ENCODE measurements around the gene STIM2.

Gene STIM2

DNA sequence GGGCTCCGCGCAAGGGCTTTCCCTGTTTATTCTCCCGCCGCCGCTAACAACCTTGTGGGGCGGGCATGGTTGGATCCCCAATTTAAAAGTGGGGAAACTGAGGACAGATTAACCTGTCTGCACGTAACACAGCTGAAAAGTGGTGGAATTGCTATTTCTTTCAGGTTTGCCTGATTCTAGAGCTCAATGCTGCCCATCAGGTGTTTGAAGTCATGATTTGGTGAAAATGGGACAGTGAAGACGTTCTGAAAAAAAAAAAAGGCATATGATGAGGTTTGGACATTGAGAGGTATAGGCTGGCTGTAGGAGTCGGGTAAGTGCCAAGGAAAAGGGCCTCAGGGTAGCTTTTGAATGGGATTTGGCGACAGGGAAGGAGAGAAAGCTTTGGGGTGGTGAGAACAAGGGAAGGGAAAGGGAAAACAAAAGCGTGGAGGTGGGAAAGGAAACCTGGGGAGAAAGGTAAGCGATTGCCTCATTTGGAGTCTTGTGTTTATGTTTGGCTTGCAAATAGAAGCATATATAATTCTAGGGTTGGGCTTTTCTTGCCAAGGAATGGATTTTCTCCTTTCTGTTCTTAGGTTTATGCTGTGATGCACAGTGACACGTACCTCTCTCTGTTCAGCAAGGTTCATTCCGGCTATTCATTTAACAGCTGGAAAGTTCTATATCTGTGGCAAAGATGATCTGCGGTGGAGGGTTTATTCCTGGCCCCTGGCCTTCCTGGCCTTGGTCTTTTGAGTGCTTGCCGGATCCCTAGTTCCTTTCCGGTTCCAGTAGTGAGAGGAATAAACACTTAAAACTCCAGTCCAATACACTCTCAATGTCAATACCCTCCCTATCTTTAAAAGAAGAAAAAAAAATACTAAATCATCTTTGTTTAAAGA is 2.4 kb upstream of the STIM2 start:
- peak overlapping the region; percentile 93 for H3K4me3 ChIP-seq (ENCODE audit: low read depth, low read length, poor library complexity, severe bottlenecking)
- H3K9me2 ChIP-seq (ENCODE audit: low read depth, low read length) = no peaks in the 10 kb centered on the region
- H3K9me3 ChIP-seq (ENCODE audit: low read length) = no peaks in the 10 kb centered on the region
- H3K9ac ChIP-seq (ENCODE audit: low read length) = peak overlapping the region; percentile 98
- H3K4me2 ChIP-seq (ENCODE audit: low read length) = peak overlapping the region; percentile 94
- H3K36me3 ChIP-seq (ENCODE audit: insufficient read depth, low read length) = no peaks in the 10 kb centered on the region
- no peaks in the 10 kb centered on the region for H3K27me3 ChIP-seq (ENCODE audit: insufficient read depth, low read length)
- no peak for TF ChIP-seq EZH2 (IDR thresholded peaks at IDR 0.05; ENCODE audit: borderline replicate concordance, low read length)
- TF ChIP-seq, protein P1, sequence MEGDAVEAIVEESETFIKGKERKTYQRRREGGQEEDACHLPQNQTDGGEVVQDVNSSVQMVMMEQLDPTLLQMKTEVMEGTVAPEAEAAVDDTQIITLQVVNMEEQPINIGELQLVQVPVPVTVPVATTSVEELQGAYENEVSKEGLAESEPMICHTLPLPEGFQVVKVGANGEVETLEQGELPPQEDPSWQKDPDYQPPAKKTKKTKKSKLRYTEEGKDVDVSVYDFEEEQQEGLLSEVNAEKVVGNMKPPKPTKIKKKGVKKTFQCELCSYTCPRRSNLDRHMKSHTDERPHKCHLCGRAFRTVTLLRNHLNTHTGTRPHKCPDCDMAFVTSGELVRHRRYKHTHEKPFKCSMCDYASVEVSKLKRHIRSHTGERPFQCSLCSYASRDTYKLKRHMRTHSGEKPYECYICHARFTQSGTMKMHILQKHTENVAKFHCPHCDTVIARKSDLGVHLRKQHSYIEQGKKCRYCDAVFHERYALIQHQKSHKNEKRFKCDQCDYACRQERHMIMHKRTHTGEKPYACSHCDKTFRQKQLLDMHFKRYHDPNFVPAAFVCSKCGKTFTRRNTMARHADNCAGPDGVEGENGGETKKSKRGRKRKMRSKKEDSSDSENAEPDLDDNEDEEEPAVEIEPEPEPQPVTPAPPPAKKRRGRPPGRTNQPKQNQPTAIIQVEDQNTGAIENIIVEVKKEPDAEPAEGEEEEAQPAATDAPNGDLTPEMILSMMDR (IDR thresholded peaks at IDR 0.05; ENCODE audit: low read length) = no peak
- H3F3A ChIP-seq (ENCODE audit: insufficient read depth, low read length) = no peaks in the 10 kb centered on the region
- peak overlapping the region; percentile 92 for H3K27ac ChIP-seq (ENCODE audit: low read depth, low read length, poor library complexity, severe bottlenecking)
- no peaks in the 10 kb centered on the region for H4K20me1 ChIP-seq (ENCODE audit: insufficient read depth, low read length)
- peaks cover 19% of the 10 kb centered on the region for H3K4me1 ChIP-seq (ENCODE audit: insufficient read depth, low read length, severe bottlenecking)
- peaks cover 20% of the 10 kb centered on the region for H3K79me2 ChIP-seq (ENCODE audit: insufficient read depth, low read length)
- H2AFZ ChIP-seq (ENCODE audit: low read length) = no peak overlapping the region

DNA sequence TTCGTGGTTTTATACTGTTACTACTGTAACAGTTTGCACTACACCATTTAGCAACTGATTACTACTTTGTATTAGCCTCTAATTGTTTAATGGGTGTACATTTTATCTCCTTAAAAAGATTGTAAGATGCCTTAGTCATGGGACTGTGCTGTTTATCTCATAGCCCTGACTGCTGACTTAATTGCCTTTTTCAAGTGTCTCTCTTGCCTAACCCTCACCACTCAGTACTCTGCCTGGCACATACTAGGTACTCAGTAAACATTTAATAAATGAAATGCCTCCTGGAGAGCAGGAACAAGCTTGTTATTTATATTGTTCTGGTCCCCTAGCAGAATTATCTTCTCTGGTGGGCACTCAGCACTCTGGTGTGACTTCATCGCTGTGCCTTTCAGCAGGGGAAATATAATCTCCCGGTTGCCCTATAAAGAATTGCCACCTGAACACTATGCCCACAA is 1.7 kb upstream of the STIM2 start:
- Histone ChIP-seq H3K9ac (ENCODE audit: low read length) (peak overlapping the region; percentile 98), H3K79me2 (ENCODE audit: insufficient read depth, low read length) (peaks cover 27% of the 10 kb centered on the region), H3K4me1 (ENCODE audit: insufficient read depth, low read length, severe bottlenecking) (peaks cover 26% of the 10 kb centered on the region), H3K27me3 (ENCODE audit: insufficient read depth, low read length) (no peaks in the 10 kb centered on the region), H3K9me2 (ENCODE audit: low read depth, low read length) (no peaks in the 10 kb centered on the region), H2AFZ (ENCODE audit: low read length) (no peak overlapping the region), H3K27ac (ENCODE audit: low read depth, low read length, poor library complexity, severe bottlenecking) (peak overlapping the region; percentile 92), H3K9me3 (ENCODE audit: low read length) (no peaks in the 10 kb centered on the region), H3K36me3 (ENCODE audit: insufficient read depth, low read length) (no peaks in the 10 kb centered on the region), H3K4me2 (ENCODE audit: low read length) (peak overlapping the region; percentile 94), H3K4me3 (ENCODE audit: low read depth, low read length, poor library complexity, severe bottlenecking) (peak overlapping the region; percentile 93), H3F3A (ENCODE audit: insufficient read depth, low read length) (no peaks in the 10 kb centered on the region), H4K20me1 (ENCODE audit: insufficient read depth, low read length) (no peaks in the 10 kb centered on the region)
- TF ChIP-seq, protein P1 (IDR thresholded peaks at IDR 0.05; ENCODE audit: low read length) = no peak
- TF ChIP-seq EZH2 (IDR thresholded peaks at IDR 0.05; ENCODE audit: borderline replicate concordance, low read length) = no peak

DNA sequence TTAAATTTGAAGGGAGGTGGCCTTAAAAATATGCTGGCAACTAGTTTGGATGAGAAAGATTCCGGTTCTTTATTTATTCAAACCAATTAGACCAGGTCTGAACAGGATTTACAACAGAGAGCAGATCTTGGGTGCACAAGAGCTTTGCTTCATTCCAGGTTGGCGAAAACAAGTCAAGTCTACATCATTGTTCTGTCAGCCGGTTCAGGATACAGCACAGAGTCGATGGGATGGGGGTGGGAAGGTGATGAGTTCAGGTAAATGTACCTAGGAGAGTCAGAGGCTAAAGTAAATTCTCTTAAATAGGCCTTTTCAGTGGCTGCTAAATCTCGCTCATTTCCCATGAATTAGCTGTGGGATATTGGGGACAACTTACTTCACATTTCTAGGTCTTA is 882 bp upstream of the STIM2 start:
- Histone ChIP-seq H2AFZ (ENCODE audit: low read length) (no peak overlapping the region), H3K4me2 (ENCODE audit: low read length) (peak overlapping the region; percentile 94), H3K4me1 (ENCODE audit: insufficient read depth, low read length, severe bottlenecking) (peaks cover 34% of the 10 kb centered on the region), H3K4me3 (ENCODE audit: low read depth, low read length, poor library complexity, severe bottlenecking) (peak overlapping the region; percentile 93), H3F3A (ENCODE audit: insufficient read depth, low read length) (no peaks in the 10 kb centered on the region), H3K27ac (ENCODE audit: low read depth, low read length, poor library complexity, severe bottlenecking) (peak overlapping the region; percentile 92), H3K9me3 (ENCODE audit: low read length) (no peaks in the 10 kb centered on the region), H3K79me2 (ENCODE audit: insufficient read depth, low read length) (peaks cover 34% of the 10 kb centered on the region), H3K27me3 (ENCODE audit: insufficient read depth, low read length) (no peaks in the 10 kb centered on the region), H3K9me2 (ENCODE audit: low read depth, low read length) (no peaks in the 10 kb centered on the region), H3K9ac (ENCODE audit: low read length) (peak overlapping the region; percentile 98), H3K36me3 (ENCODE audit: insufficient read depth, low read length) (no peaks in the 10 kb centered on the region), H4K20me1 (ENCODE audit: insufficient read depth, low read length) (no peaks in the 10 kb centered on the region)
- TF ChIP-seq, protein P1 (IDR thresholded peaks at IDR 0.05; ENCODE audit: low read length) = no peak
- TF ChIP-seq EZH2 (IDR thresholded peaks at IDR 0.05; ENCODE audit: borderline replicate concordance, low read length) = no peak

All from OCI-LY1 (cell line).